ENCODE measurements around the gene KCNF1.
"Not testable (repeated sequence)": the region's sequence is repeated elsewhere in the genome, so short reads cannot be mapped to it uniquely, and the experiment has no call there.

Gene KCNF1

DNA sequence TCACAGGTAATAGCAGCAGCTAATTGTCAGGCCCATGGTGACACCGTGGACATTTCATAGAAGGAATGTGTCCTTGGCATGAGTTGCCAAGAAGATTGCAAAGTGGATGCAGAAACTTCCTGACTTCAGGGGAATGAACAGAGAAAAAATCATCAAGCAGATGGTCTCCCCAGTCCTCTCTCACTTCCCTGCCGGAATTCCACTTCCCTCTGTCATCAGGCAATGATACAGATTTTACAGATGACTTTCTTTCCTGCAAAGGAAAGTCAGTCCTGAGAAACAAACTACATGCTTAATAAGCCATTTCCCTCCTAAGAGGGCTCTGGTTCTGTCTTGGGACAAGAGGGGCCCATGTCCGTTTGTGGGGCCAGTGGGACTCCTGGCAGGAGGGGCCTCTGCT, 45.7 kb downstream of the KCNF1 start:
- Histone ChIP-seq H3K9ac (ENCODE audit: low read length) (no peak overlapping the region), H3K27me3 (ENCODE audit: control insufficient read depth, insufficient read depth, low read length) (no peaks in the 10 kb centered on the region), H3K36me3 (ENCODE audit: control insufficient read depth, insufficient read depth, low read length) (no peaks in the 10 kb centered on the region), H3K9me3 (ENCODE audit: control insufficient read depth, insufficient read depth, low read depth, low read length) (0 out of 2 replicates have a peak, but pooled peaks cover 5% of the 10 kb centered on the region), H3K4me1 (ENCODE audit: control insufficient read depth, insufficient read depth, low read length) (no peaks in the 10 kb centered on the region), H3K4me3 (ENCODE audit: low read depth, low read length) (no peak overlapping the region), H3K27ac (ENCODE audit: low read depth, low read length) (no peak overlapping the region)

- not testable (repeated sequence) for H3K27ac ChIP-seq (ENCODE audit: low read depth, low read length); H3K9ac ChIP-seq (ENCODE audit: low read length); H3K9me3 ChIP-seq (ENCODE audit: control insufficient read depth, insufficient read depth, low read depth, low read length); H3K4me1 ChIP-seq (ENCODE audit: control insufficient read depth, insufficient read depth, low read length); H3K36me3 ChIP-seq (ENCODE audit: control insufficient read depth, insufficient read depth, low read length); H3K27me3 ChIP-seq (ENCODE audit: control insufficient read depth, insufficient read depth, low read length); H3K4me3 ChIP-seq (ENCODE audit: low read depth, low read length)
Measured at GRCh38 chr2:10958452-10958851, 46.7 kb downstream of the KCNF1 start.

- no peak overlapping the region for H3K9ac ChIP-seq (ENCODE audit: low read length)
- H3K27me3 ChIP-seq (ENCODE audit: control insufficient read depth, insufficient read depth, low read length): no peaks in the 10 kb centered on the region
- no peak overlapping the region for H3K27ac ChIP-seq (ENCODE audit: low read depth, low read length)
- no peaks in the 10 kb centered on the region for H3K36me3 ChIP-seq (ENCODE audit: control insufficient read depth, insufficient read depth, low read length)
- H3K4me1 ChIP-seq (ENCODE audit: control insufficient read depth, insufficient read depth, low read length): no peaks in the 10 kb centered on the region
- H3K9me3 ChIP-seq (ENCODE audit: control insufficient read depth, insufficient read depth, low read depth, low read length): no peaks in the 10 kb centered on the region
- no peak overlapping the region for H3K4me3 ChIP-seq (ENCODE audit: low read depth, low read length)
Measured at GRCh38 chr2:10960606-10961489, 49.1 kb downstream of the KCNF1 start.

DNA sequence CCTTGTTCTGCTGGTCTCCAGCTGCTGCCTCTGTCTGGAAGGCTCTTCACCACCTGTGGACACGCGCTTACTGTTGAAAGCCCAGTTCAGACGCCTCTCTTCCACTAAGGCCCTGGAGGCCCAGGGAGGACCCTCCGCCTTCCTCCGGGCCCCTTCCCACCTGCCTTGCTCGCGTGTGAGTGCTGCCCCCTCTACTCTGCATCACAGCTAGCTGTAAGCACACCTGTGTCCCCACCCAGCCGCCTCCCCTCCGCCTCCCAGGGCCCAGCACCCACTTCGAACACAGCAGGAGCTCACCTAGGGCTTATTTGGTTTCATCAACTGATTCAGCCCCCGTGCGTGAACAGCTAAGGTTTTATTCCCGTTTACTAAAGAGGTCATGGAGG, 49.7 kb downstream of the KCNF1 start:
- no peaks in the 10 kb centered on the region for H3K9me3 ChIP-seq (ENCODE audit: control insufficient read depth, insufficient read depth, low read depth, low read length)
- H3K36me3 ChIP-seq (ENCODE audit: control insufficient read depth, insufficient read depth, low read length): no peaks in the 10 kb centered on the region
- H3K9ac ChIP-seq (ENCODE audit: low read length): no peak overlapping the region
- no peaks in the 10 kb centered on the region for H3K4me1 ChIP-seq (ENCODE audit: control insufficient read depth, insufficient read depth, low read length)
- no peak overlapping the region for H3K27ac ChIP-seq (ENCODE audit: low read depth, low read length)
- H3K4me3 ChIP-seq (ENCODE audit: low read depth, low read length): no peak overlapping the region
- H3K27me3 ChIP-seq (ENCODE audit: control insufficient read depth, insufficient read depth, low read length): no peaks in the 10 kb centered on the region

- Histone ChIP-seq H3K9ac (ENCODE audit: low read length) (no peak overlapping the region), H3K4me3 (ENCODE audit: low read depth, low read length) (no peak overlapping the region), H3K36me3 (ENCODE audit: control insufficient read depth, insufficient read depth, low read length) (no peaks in the 10 kb centered on the region), H3K9me3 (ENCODE audit: control insufficient read depth, insufficient read depth, low read depth, low read length) (no peaks in the 10 kb centered on the region), H3K4me1 (ENCODE audit: control insufficient read depth, insufficient read depth, low read length) (no peaks in the 10 kb centered on the region), H3K27me3 (ENCODE audit: control insufficient read depth, insufficient read depth, low read length) (no peaks in the 10 kb centered on the region), H3K27ac (ENCODE audit: low read depth, low read length) (no peak overlapping the region)
Measured at GRCh38 chr2:10962004-10962403, 50.3 kb downstream of the KCNF1 start.

DNA sequence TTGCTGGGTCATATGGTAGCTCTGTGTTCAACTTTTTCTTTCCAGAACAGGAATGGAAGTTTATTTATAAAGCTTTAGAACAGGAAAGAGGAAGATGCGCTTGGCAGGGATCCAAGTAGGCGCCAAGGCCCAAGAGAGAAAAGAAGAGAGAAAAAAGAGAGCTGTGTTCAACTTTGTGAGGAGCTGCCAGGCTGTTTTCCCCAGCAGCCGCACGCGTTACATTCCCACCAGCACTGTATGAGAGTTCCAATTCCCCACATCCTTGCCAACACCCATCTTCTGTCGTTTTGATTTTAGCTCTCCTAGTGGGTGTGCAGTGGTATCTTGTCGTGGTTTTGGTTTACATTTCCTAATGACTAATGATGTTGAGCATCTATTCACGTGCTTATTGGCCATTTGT, 51.4 kb downstream of the KCNF1 start:
- no peaks in the 10 kb centered on the region for H3K36me3 ChIP-seq (ENCODE audit: control insufficient read depth, insufficient read depth, low read length)
- H3K4me1 ChIP-seq (ENCODE audit: control insufficient read depth, insufficient read depth, low read length): no peaks in the 10 kb centered on the region
- no peak overlapping the region for H3K27ac ChIP-seq (ENCODE audit: low read depth, low read length)
- no peak overlapping the region for H3K9ac ChIP-seq (ENCODE audit: low read length)
- H3K9me3 ChIP-seq (ENCODE audit: control insufficient read depth, insufficient read depth, low read depth, low read length): no peaks in the 10 kb centered on the region
- H3K4me3 ChIP-seq (ENCODE audit: low read depth, low read length): no peak overlapping the region
- H3K27me3 ChIP-seq (ENCODE audit: control insufficient read depth, insufficient read depth, low read length): no peaks in the 10 kb centered on the region

All from HUES6 (cell line).